Suprapubic skin (tissue), 4 donors: ENCODE measurements around the gene ZFYVE28. TPM values are rescaled to one million over a fixed set of nuclear protein-coding genes. Genes with fewer than 3 reads are reported as not detected.
"Not testable (repeated sequence)": the region's sequence is repeated elsewhere in the genome, so short reads cannot be mapped to it uniquely, and the experiment has no call there.

ENCODE experiments used
- DNase-seq, 2 donors: peaks; one replicate each; pipeline ENCODE4 v3.0.0-alpha.2; 2019; ENCODE audit warnings: low spot score in 2 of 2
- H3K27ac ChIP-seq: fragments of 200-600 bp; sonication (generic); one replicate; pipeline ENCODE4 v1.5.1; 2019
- H3K27me3 ChIP-seq: fragments of 200-600 bp; sonication (generic); one replicate; pipeline ENCODE4 v1.5.1; 2019
- H3K36me3 ChIP-seq: fragments of 200-600 bp; sonication (generic); one replicate; pipeline ENCODE4 v1.5.1; 2019
- H3K4me1 ChIP-seq: fragments of 200-600 bp; sonication (generic); one replicate; pipeline ENCODE4 v1.5.1; 2019
- H3K4me3 ChIP-seq: fragments of 200-600 bp; sonication (generic); one replicate; pipeline ENCODE4 v1.5.1; 2019; ENCODE audit warnings: mild to moderate bottlenecking
- H3K9me3 ChIP-seq: fragments of 200-600 bp; sonication (generic); one replicate; pipeline ENCODE4 v1.5.1; 2019
- CTCF ChIP-seq, 2 donors: fragments of 200-600 bp in 1 of 2; fragments of 450-650 bp in 1 of 2; sonication (generic) in 1 of 2; IDR thresholded peaks; one replicate each; pipeline ENCODE4 v1.5.1; 2016 to 2019; ENCODE audit warnings: antibody characterized with exemption in 2 of 2, mild to moderate bottlenecking in 1 of 2, moderate library complexity in 1 of 2
- EP300 ChIP-seq: sonication (generic); formaldehyde crosslinking; IDR thresholded peaks from one replicate; pipeline ENCODE4 v1.6.1; 2017; ENCODE audit warnings: antibody characterized with exemption
- POLR2A ChIP-seq, 2 donors: fragments of 450-650 bp; IDR thresholded peaks; one replicate each; pipeline ENCODE4 v1.6.1; 2017; ENCODE audit warnings: antibody characterized with exemption in 2 of 2, mild to moderate bottlenecking in 2 of 2, moderate library complexity in 2 of 2
- POLR2AphosphoS5 ChIP-seq, 3 donors: sonication (generic); formaldehyde crosslinking; IDR thresholded peaks; one replicate each; pipeline ENCODE4 v1.6.1; 2017; ENCODE audit warnings: antibody characterized with exemption in 3 of 3
- WGBS: methylation state at CpG from one replicate; pipeline ENCODE4 v1.1.5; 2018; 5-methylcytosine and 5-hydroxymethylcytosine counted together
- total RNA-seq, 4 donors: library from RNA; depleted of rRNA; stranded (reverse); fragments of >200 nt; gene quantifications; one replicate each; pipeline ENCODE4 v1.1.0, GENCODE V29; 2016

Gene ZFYVE28
- total RNA-seq, 4 donors from 2014 or later, result 7.6 to 21.3 (median 9.9) TPM

GRCh38 chr4:2387218-2387617 lies 31.2 kb downstream of the ZFYVE28 start:
- 96% methylated on average over 8 of the region's 17 CpGs for WGBS
- no peaks in the 10 kb centered on the region for H3K9me3 ChIP-seq
- H3K36me3 ChIP-seq, result no peaks in the 10 kb centered on the region
- no peaks in the 10 kb centered on the region for H3K27me3 ChIP-seq
- H3K4me3 ChIP-seq, result no peak overlapping the region
- TF ChIP-seq EP300, result no peak
- no peak for TF ChIP-seq POLR2A (IDR thresholded peaks at IDR 0.05)
- no peak for TF ChIP-seq POLR2AphosphoS5 (IDR thresholded peaks at IDR 0.05)
- TF ChIP-seq CTCF (IDR thresholded peaks at IDR 0.05), result no peak
- no peak for DNase-seq
- peaks cover 6% of the 10 kb centered on the region for H3K4me1 ChIP-seq
- H3K27ac ChIP-seq, result no peak overlapping the region

- no peaks in the 10 kb centered on the region for H3K36me3 ChIP-seq
- WGBS, result 89% methylated on average over 9 of the region's 19 CpGs
- H3K27me3 ChIP-seq, result no peaks in the 10 kb centered on the region
- DNase-seq, result no peak
- H3K4me1 ChIP-seq, result peaks cover 6% of the 10 kb centered on the region
- no peaks in the 10 kb centered on the region for H3K9me3 ChIP-seq
- no peak overlapping the region for H3K27ac ChIP-seq
- no peak overlapping the region for H3K4me3 ChIP-seq
- TF ChIP-seq EP300, result no peak
These were observed 31.7 kb downstream of the ZFYVE28 start for GRCh38 chr4:2386717-2387116.

- Histone ChIP-seq H3K4me3 (no peak overlapping the region), H3K27ac (no peak overlapping the region), H3K36me3 (no peaks in the 10 kb centered on the region), H3K9me3 (no peaks in the 10 kb centered on the region), H3K4me1 (peaks cover 6% of the 10 kb centered on the region), H3K27me3 (no peaks in the 10 kb centered on the region)
- DNase-seq, result no peak
- TF ChIP-seq POLR2AphosphoS5 (IDR thresholded peaks at IDR 0.05), result no peak
- no peak for TF ChIP-seq EP300
- 89% methylated on average over 8 of the region's 8 CpGs for WGBS
These were observed 32.9 kb downstream of the ZFYVE28 start for GRCh38 chr4:2385516-2385915.

GRCh38 chr4:2384245-2384644 lies 34.2 kb downstream of the ZFYVE28 start:
- WGBS, result 74% methylated on average over 6 of the region's 6 CpGs

GRCh38 chr4:2383760-2384159 lies 34.7 kb downstream of the ZFYVE28 start:
- 95% methylated on average over 5 of the region's 5 CpGs for WGBS
- TF ChIP-seq CTCF (IDR thresholded peaks at IDR 0.05), result no peak
- no peak for TF ChIP-seq EP300
- TF ChIP-seq POLR2AphosphoS5 (IDR thresholded peaks at IDR 0.05), result no peak
- TF ChIP-seq POLR2A (IDR thresholded peaks at IDR 0.05), result no peak
- H3K9me3 ChIP-seq, result no peaks in the 10 kb centered on the region

More at GRCh38 chr4:2384245-2384644, 34.2 kb downstream of the ZFYVE28 start:
- TF ChIP-seq CTCF (IDR thresholded peaks at IDR 0.05) (no peak), POLR2A (IDR thresholded peaks at IDR 0.05) (no peak), EP300 (no peak), POLR2AphosphoS5 (IDR thresholded peaks at IDR 0.05) (no peak)
- Histone ChIP-seq H3K9me3 (no peaks in the 10 kb centered on the region), H3K36me3 (no peaks in the 10 kb centered on the region), H3K4me3 (no peak overlapping the region), H3K4me1 (peaks cover 6% of the 10 kb centered on the region), H3K27ac (no peak overlapping the region), H3K27me3 (no peaks in the 10 kb centered on the region)
- DNase-seq, result no peak

GRCh38 chr4:2383220-2383631 lies 35.2 kb downstream of the ZFYVE28 start:
- not testable (repeated sequence) for H3K36me3 ChIP-seq, DNase-seq, H3K9me3 ChIP-seq, H3K4me1 ChIP-seq, H3K27me3 ChIP-seq, H3K4me3 ChIP-seq, H3K27ac ChIP-seq
- WGBS, result 84% methylated on average over 8 of the region's 8 CpGs

More at GRCh38 chr4:2383760-2384159, 34.7 kb downstream of the ZFYVE28 start:
- Histone ChIP-seq H3K4me3 (no peak overlapping the region), H3K27me3 (no peaks in the 10 kb centered on the region), H3K27ac (no peak overlapping the region), H3K36me3 (no peaks in the 10 kb centered on the region), H3K4me1 (peaks cover 2% of the 10 kb centered on the region)
- no peak for DNase-seq

DNA sequence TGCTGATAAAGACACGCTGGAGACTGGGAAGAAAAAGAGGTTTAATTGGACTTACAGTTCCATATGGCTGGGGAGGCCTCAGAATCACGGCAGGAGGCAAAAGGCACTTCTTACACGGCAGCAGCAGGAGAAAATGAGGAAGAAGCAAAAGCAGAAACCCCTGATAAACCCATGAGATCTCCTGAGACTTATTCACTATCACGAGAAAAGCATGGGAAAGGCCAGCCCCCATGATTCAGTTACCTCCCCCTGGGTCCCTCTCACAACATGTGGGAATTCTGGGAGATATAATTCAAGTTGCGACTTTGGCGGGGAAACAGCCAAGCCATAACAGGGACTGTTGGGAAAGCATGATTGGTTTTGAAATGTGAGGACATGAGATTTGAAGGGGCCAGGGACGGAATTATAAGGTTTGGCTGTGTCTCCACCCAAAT lies 35.7 kb downstream of the ZFYVE28 start:
- H3K4me3 ChIP-seq, H3K9me3 ChIP-seq, DNase-seq, H3K27ac ChIP-seq, H3K4me1 ChIP-seq, H3K27me3 ChIP-seq, H3K36me3 ChIP-seq: not testable (repeated sequence)
- WGBS, result 70% methylated on average over 7 of the region's 7 CpGs

DNA sequence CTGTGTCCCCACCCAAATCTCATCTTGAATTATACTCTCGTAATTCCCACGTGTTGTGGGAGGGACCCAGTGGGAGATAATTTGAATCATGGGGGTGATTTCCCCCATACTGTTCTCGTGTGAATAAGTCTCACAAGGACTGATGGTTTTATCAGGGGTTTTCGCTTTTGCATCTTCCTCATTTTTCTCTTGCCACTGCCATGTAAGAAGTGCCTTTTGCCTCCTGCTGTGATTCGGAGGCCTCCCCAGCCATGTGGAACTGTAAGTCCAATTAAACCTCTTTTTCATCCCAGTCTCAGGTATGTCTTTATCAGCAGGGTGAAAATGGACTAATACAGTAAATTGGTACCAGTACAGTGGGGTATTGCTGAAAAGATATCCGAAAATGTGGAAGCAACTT lies 37.9 kb downstream of the ZFYVE28 start:
- H3K27ac ChIP-seq, H3K4me1 ChIP-seq, H3K4me3 ChIP-seq, H3K36me3 ChIP-seq, H3K27me3 ChIP-seq, H3K9me3 ChIP-seq, DNase-seq: not testable (repeated sequence)
- WGBS, result 84% methylated on average over 6 of the region's 6 CpGs
